ENCODE measurements around the gene TMCC1.

GRCh38 chr3:129911261-129911861, 17.9 kb upstream of the TMCC1 start:
- TF ChIP-seq SPI1 (IDR thresholded peaks at IDR 0.05; ENCODE audit: borderline replicate concordance, insufficient read depth, low read depth, low read length) = no peak
- no peak for TF ChIP-seq RBBP5 (conservative IDR thresholded peaks at IDR 0.05)
- TF ChIP-seq POLR2AphosphoS5 (IDR thresholded peaks at IDR 0.05; ENCODE audit: low read length) = no peak
- no peak for TF ChIP-seq JUND (IDR thresholded peaks at IDR 0.05; ENCODE audit: low read depth, low read length)
- no peak for TF ChIP-seq BCL3 (IDR thresholded peaks at IDR 0.05; ENCODE audit: borderline replicate concordance, insufficient read depth, low read depth, low read length, poor library complexity, severe bottlenecking)
- no peak for TF ChIP-seq SIX5 (IDR thresholded peaks at IDR 0.05; ENCODE audit: low read depth, low read length, severe bottlenecking)
- TF ChIP-seq CTCF (IDR thresholded peaks at IDR 0.05 in 2 of 3, conservative IDR thresholded peaks at IDR 0.05 in 1 of 3; ENCODE audit: control insufficient read depth in 2 of 3, extremely low read depth in 1 of 3, insufficient read depth in 1 of 3, low read depth in 3 of 3, low read length in 3 of 3) = no peak

Measured in GM12878 (cell line).